ENCODE measurements around the gene NMNAT3. TPM values are rescaled to one million over a fixed set of nuclear protein-coding genes. Genes with fewer than 3 reads are reported as not detected.

Gene NMNAT3
- total RNA-seq, 1 donor from 2014 or later: 0.95 TPM

DNA sequence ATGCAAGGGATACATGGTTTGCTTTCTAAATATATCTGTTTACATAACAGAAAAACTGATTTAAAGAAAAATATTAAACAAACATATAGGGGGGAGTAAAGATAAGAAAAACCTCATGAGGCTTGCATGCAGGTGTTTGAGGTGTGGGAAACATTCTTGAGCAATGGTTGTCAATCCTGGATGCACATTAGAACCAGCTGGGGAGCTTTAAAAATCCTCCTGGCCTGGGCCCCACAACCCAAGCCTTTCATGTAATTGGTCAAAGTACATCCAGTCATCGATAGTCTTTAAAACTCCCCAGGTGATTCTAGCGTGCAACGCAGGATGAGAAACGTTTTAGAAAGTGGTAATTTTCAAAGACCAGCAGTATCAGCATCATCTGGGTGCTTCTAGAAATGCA is 18.3 kb downstream of the NMNAT3 start:
- no peak for DNase-seq (ENCODE audit: low spot score)
- no peaks in the 10 kb centered on the region for H4K20me1 ChIP-seq (ENCODE audit: low read depth)
- no peak overlapping the region for H3K9ac ChIP-seq
- no peaks in the 10 kb centered on the region for H3K79me2 ChIP-seq (ENCODE audit: low read depth)
- TF ChIP-seq EZH2phosphoT487 (IDR thresholded peaks at IDR 0.05): no peak
- no peak for TF ChIP-seq EZH2 (IDR thresholded peaks at IDR 0.05)
- TF ChIP-seq, protein P1, sequence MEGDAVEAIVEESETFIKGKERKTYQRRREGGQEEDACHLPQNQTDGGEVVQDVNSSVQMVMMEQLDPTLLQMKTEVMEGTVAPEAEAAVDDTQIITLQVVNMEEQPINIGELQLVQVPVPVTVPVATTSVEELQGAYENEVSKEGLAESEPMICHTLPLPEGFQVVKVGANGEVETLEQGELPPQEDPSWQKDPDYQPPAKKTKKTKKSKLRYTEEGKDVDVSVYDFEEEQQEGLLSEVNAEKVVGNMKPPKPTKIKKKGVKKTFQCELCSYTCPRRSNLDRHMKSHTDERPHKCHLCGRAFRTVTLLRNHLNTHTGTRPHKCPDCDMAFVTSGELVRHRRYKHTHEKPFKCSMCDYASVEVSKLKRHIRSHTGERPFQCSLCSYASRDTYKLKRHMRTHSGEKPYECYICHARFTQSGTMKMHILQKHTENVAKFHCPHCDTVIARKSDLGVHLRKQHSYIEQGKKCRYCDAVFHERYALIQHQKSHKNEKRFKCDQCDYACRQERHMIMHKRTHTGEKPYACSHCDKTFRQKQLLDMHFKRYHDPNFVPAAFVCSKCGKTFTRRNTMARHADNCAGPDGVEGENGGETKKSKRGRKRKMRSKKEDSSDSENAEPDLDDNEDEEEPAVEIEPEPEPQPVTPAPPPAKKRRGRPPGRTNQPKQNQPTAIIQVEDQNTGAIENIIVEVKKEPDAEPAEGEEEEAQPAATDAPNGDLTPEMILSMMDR (IDR thresholded peaks at IDR 0.05): no peak
- Mint-ChIP-seq H3K27me3 (ENCODE audit: insufficient read depth, low read depth) (no peaks in the 10 kb centered on the region), H3K36me3 (no peaks in the 10 kb centered on the region), H3K4me3 (no peak overlapping the region), H3K4me1 (peaks cover 5% of the 10 kb centered on the region), H3K27ac (no peak overlapping the region), H3K9me3 (no peaks in the 10 kb centered on the region)
- no peaks in the 10 kb centered on the region for H3K27me3 ChIP-seq
- no peaks in the 10 kb centered on the region for H3K4me1 ChIP-seq
- no peaks in the 10 kb centered on the region for H3F3A ChIP-seq (ENCODE audit: low read depth)
- no peaks in the 10 kb centered on the region for H3K9me3 ChIP-seq (ENCODE audit: low read depth)
- H3K4me2 ChIP-seq: no peak overlapping the region
- H3K36me3 ChIP-seq: no peaks in the 10 kb centered on the region
- no peak overlapping the region for H3K4me3 ChIP-seq
- no peak overlapping the region for H2AFZ ChIP-seq (replicated peaks)
- no peak overlapping the region for H3K27ac ChIP-seq

DNA sequence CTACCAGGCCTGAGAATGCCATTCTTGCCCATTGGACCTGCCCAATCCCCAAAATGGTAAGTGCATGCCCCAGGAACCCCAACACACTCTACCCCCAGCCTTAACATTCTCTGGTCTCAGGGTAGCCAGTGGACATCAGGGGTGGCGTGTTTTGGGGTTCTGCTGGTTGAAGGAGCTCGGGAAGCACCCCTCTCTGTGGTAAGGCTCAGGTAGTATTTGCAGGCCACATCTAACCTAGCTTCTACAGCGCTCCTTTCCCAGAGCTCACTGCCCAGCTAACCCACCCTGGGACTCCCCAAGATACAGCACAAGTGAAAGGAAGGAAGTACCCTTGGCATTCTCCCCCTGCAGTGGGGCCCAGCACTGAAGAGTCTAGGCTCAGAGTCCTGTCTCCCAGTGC is 19.8 kb downstream of the NMNAT3 start:
- no peaks in the 10 kb centered on the region for H3K27me3 Mint-ChIP-seq (ENCODE audit: insufficient read depth, low read depth)
- no peak overlapping the region for H3K27ac Mint-ChIP-seq
- Histone ChIP-seq H3K27ac (no peak overlapping the region), H3K4me1 (no peaks in the 10 kb centered on the region), H2AFZ (replicated peaks) (no peak overlapping the region), H3K27me3 (no peaks in the 10 kb centered on the region), H3F3A (ENCODE audit: low read depth) (no peaks in the 10 kb centered on the region), H3K9ac (no peak overlapping the region), H3K4me3 (no peak overlapping the region), H3K9me3 (ENCODE audit: low read depth) (no peaks in the 10 kb centered on the region), H3K4me2 (no peak overlapping the region), H3K79me2 (ENCODE audit: low read depth) (no peaks in the 10 kb centered on the region), H3K36me3 (no peaks in the 10 kb centered on the region), H4K20me1 (ENCODE audit: low read depth) (no peaks in the 10 kb centered on the region)
- no peaks in the 10 kb centered on the region for H3K36me3 Mint-ChIP-seq
- no peak for DNase-seq (ENCODE audit: low spot score)
- TF ChIP-seq EZH2 (IDR thresholded peaks at IDR 0.05) (no peak), EZH2phosphoT487 (IDR thresholded peaks at IDR 0.05) (no peak)
- TF ChIP-seq, protein P1 (IDR thresholded peaks at IDR 0.05): no peak
- no peak overlapping the region for H3K4me3 Mint-ChIP-seq
- no peaks in the 10 kb centered on the region for H3K9me3 Mint-ChIP-seq
- peaks cover 14% of the 10 kb centered on the region for H3K4me1 Mint-ChIP-seq

DNA sequence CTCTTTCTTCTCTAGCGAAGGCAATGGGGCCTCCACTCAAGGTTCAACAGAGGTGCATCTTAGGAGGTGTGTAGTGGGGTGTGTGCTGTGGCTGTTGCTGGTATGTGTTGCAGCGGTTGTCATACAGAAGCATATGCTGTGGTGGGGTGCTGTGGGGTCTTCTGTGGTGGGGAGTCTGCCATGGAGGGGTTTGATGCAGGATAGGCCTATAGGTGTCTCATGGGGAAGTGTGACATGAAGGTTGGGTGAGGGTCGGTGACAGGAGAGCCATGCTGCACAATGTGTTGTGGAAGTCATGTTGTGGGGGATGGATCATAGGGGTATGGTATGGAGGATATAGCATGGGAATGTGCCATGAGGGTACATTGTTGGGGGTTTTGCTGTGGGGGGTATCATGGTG is 20.3 kb downstream of the NMNAT3 start:
- H3K4me3 ChIP-seq: no peak overlapping the region
- H2AFZ ChIP-seq (replicated peaks): no peak overlapping the region
- H3K9me3 ChIP-seq (ENCODE audit: low read depth): no peaks in the 10 kb centered on the region
- H3K4me3 Mint-ChIP-seq: no peak overlapping the region
- H3K27me3 ChIP-seq: no peaks in the 10 kb centered on the region
- no peaks in the 10 kb centered on the region for H3K79me2 ChIP-seq (ENCODE audit: low read depth)
- no peak for DNase-seq (ENCODE audit: low spot score)
- no peaks in the 10 kb centered on the region for H3F3A ChIP-seq (ENCODE audit: low read depth)
- no peak for TF ChIP-seq EZH2 (IDR thresholded peaks at IDR 0.05)
- TF ChIP-seq, protein P1 (IDR thresholded peaks at IDR 0.05): no peak
- no peak for TF ChIP-seq EZH2phosphoT487 (IDR thresholded peaks at IDR 0.05)
- H3K4me2 ChIP-seq: no peak overlapping the region
- peaks cover 14% of the 10 kb centered on the region for H3K4me1 Mint-ChIP-seq
- H3K9ac ChIP-seq: no peak overlapping the region
- no peak overlapping the region for H3K27ac ChIP-seq
- no peaks in the 10 kb centered on the region for H3K27me3 Mint-ChIP-seq (ENCODE audit: insufficient read depth, low read depth)
- H3K36me3 Mint-ChIP-seq: no peaks in the 10 kb centered on the region
- no peaks in the 10 kb centered on the region for H4K20me1 ChIP-seq (ENCODE audit: low read depth)
- H3K27ac Mint-ChIP-seq: no peak overlapping the region
- H3K9me3 Mint-ChIP-seq: no peaks in the 10 kb centered on the region
- H3K4me1 ChIP-seq: no peaks in the 10 kb centered on the region
- no peaks in the 10 kb centered on the region for H3K36me3 ChIP-seq

Measured in neural progenitor cell (in vitro differentiated cells).